Right cardiac atrium (tissue), 5 donors: ENCODE measurements around the gene APOBEC3A. TPM values are rescaled to one million over a fixed set of nuclear protein-coding genes. Genes with fewer than 3 reads are reported as not detected.
"Not testable (repeated sequence)": the region's sequence is repeated elsewhere in the genome, so short reads cannot be mapped to it uniquely, and the experiment has no call there.

Experiments
- ATAC-seq, 2 donors: fragments of 200-7000 bp; cut with Tn5 transposase; one replicate each; pipeline versions ENCODE4 v1.8.0 to v1.9.1; 2020; ENCODE audit warnings: moderate library complexity in 2 of 2, mild to moderate bottlenecking in 1 of 2
- DNase-seq, 3 donors: peaks; one replicate each; pipeline ENCODE4 v3.0.0-alpha.2; 2020
- H3K27ac ChIP-seq: one replicate; pipeline ENCODE4 v1.5.1; 2013; ENCODE audit warnings: mild to moderate bottlenecking, low read length, control low read depth, moderate library complexity
- H3K27me3 ChIP-seq: one replicate; pipeline ENCODE4 v1.6.1; 2013; ENCODE audit not compliant: control insufficient read depth, insufficient read depth
- H3K4me1 ChIP-seq: one replicate; pipeline ENCODE4 v1.6.1; 2013; ENCODE audit warnings: low read length; ENCODE audit not compliant: control insufficient read depth, insufficient read depth
- H3K4me3 ChIP-seq: one replicate; pipeline ENCODE4 v1.5.1; 2013; ENCODE audit warnings: low read length, control low read depth
- H3K9me3 ChIP-seq: one replicate; pipeline ENCODE4 v1.6.1; 2013; ENCODE audit warnings: low read length; ENCODE audit not compliant: control insufficient read depth
- WGBS: extraction: QIAGEN DNeasy Blood & Tissue Kit; methylation state at CpG from one replicate; pipeline ENCODE4 v1.1.7; 2013; 5-methylcytosine and 5-hydroxymethylcytosine counted together
- intact Hi-C, 4 donors: fragments of 100-400 bp; cut with DNase I; formaldehyde crosslinking; loops; one replicate each; pipeline versions ENCODE4 v1.11.0 to v1.14.0; 2022 to 2023
- polyA plus RNA-seq: library from polyadenylated mRNA; stranded (reverse); fragments of 200-250 nt; gene quantifications from one replicate; pipeline ENCODE4 v1.2.3, GENCODE V29; 2013
- total RNA-seq, 4 donors: library from RNA; stranded (reverse); fragmentation: NEBNext Ultra II Directional; extraction: Animal tissue kit (Norgen Biotek cat#: 25700); gene quantifications; one replicate each; pipeline ENCODE4 v1.2.1, GENCODE V29; 2021
- donor health status: healthy with polysubstance abuse.
- donor health status: DM: no; HTN: yes; CAD: no.
- donor health status: DM: no; HTN: no; CAD: no.
- donor health status: DM: no; HTN: yes; CAD: no; lungs with severe emphysema.
- donor health status: DM: yes; HTN: yes; CAD: no.

APOBEC3A gene
- total and polyA plus RNA-seq, 5 donors, result 0.14 to 0.94 (median 0.58) TPM

DNA sequence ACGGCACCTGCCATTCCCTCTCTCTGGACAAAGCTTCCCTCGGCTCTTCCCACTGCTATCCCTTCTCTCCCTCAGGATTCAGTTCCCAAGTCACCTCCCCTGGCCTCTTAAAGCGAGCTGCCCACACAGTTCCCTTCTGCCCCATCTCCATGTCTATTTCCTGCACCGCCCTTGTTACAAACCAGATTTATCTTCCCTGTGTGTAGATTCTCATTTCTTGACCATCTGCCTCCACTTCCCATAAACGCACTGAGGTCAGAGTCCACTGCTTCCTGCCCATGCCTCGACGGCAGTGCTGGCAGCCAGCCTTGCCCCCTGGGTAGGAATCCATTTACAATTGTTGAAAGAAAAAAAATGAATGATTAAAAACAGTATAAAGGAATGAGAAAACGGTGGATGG lies 13.1 kb downstream of the APOBEC3A start:
- DNase-seq (no peak), ATAC-seq (no peak)
- no peaks in the 10 kb centered on the region for H3K9me3 ChIP-seq
- no peak overlapping the region for H3K27ac ChIP-seq
- H3K4me1 ChIP-seq, result no peaks in the 10 kb centered on the region
- WGBS, result 32% methylated on average over 8 of the region's 8 CpGs
- no peak overlapping the region for H3K4me3 ChIP-seq
- intact Hi-C loops, result no loop called here
- H3K27me3 ChIP-seq, result no peaks in the 10 kb centered on the region

- WGBS, result 80% methylated on average over 5 of the region's 5 CpGs
- intact Hi-C loops, result no loop called here
- DNase-seq (peak in 1 of 3 donors; percentile 41), ATAC-seq (no peak)
- Histone ChIP-seq H3K27me3 (no peaks in the 10 kb centered on the region), H3K4me3 (no peak overlapping the region), H3K27ac (no peak overlapping the region), H3K4me1 (no peaks in the 10 kb centered on the region), H3K9me3 (no peaks in the 10 kb centered on the region)
These were observed 13.8 kb downstream of the APOBEC3A start for GRCh38 chr22:38971202-38971601.

GRCh38 chr22:38971791-38972190 lies 14.4 kb downstream of the APOBEC3A start:
- Histone ChIP-seq H3K9me3 (no peaks in the 10 kb centered on the region), H3K27ac (no peak overlapping the region), H3K4me1 (no peaks in the 10 kb centered on the region), H3K4me3 (no peak overlapping the region), H3K27me3 (no peaks in the 10 kb centered on the region)
- 85% methylated on average over 3 of the region's 3 CpGs for WGBS
- intact Hi-C loops, result no loop called here
- DNase-seq (no peak), ATAC-seq (no peak)

- H3K9me3 ChIP-seq, result no peaks in the 10 kb centered on the region
- H3K4me1 ChIP-seq, result no peaks in the 10 kb centered on the region
- no peaks in the 10 kb centered on the region for H3K27me3 ChIP-seq
- no peak overlapping the region for H3K4me3 ChIP-seq
- ATAC-seq (no peak), DNase-seq (peak in 1 of 3 donors; percentile 6)
- WGBS, result 78% methylated on average over 5 of the region's 5 CpGs
- intact Hi-C loops, result no loop called here
- H3K27ac ChIP-seq, result no peak overlapping the region
These were observed 15.1 kb downstream of the APOBEC3A start for GRCh38 chr22:38972558-38972957.

GRCh38 chr22:38973289-38974169 lies 16.1 kb downstream of the APOBEC3A start:
- Histone ChIP-seq H3K4me1 (no peaks in the 10 kb centered on the region), H3K27ac (no peak overlapping the region), H3K9me3 (no peaks in the 10 kb centered on the region), H3K4me3 (no peak overlapping the region), H3K27me3 (no peaks in the 10 kb centered on the region)
- DNase-seq, result no peak
- peak in 1 of 2 donors; percentile 58 for ATAC-seq
- intact Hi-C loops, result no loop called here
- 48% methylated on average over 15 of the region's 15 CpGs for WGBS

- Histone ChIP-seq H3K27me3 (no peaks in the 10 kb centered on the region), H3K4me3 (no peak overlapping the region), H3K27ac (no peak overlapping the region), H3K9me3 (no peaks in the 10 kb centered on the region), H3K4me1 (no peaks in the 10 kb centered on the region)
- DNase-seq, result no peak
- 76% methylated on average over 18 of the region's 18 CpGs for WGBS
- no peak for ATAC-seq
- intact Hi-C loops, result no loop called here
These were observed 16.9 kb downstream of the APOBEC3A start for GRCh38 chr22:38974170-38974825.

DNA sequence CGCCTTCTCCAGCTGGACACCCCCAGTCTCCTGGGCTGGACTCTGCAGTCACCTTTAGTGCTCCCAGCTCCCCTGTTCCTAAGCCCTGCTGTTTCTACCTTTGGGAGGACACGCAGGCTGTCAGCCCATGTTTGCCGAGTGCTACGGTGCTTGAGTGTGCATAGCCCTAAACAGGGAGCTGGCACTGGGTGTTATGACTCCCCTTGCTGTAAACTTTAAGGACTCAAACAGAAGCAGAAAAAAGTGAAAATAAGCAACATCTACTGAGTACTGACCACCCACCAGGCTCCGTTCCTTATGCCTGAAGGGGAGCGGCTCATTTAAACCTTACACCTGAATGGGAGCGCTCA lies 17.4 kb downstream of the APOBEC3A start:
- no peaks in the 10 kb centered on the region for H3K27me3 ChIP-seq
- WGBS, result 89% methylated on average over 7 of the region's 7 CpGs
- H3K9me3 ChIP-seq, result no peaks in the 10 kb centered on the region
- no peak for DNase-seq
- no peak for ATAC-seq
- H3K27ac ChIP-seq, result no peak overlapping the region
- intact Hi-C loops, result no loop called here
- H3K4me3 ChIP-seq, result no peak overlapping the region
- no peaks in the 10 kb centered on the region for H3K4me1 ChIP-seq

GRCh38 chr22:38977289-38977688 lies 19.9 kb downstream of the APOBEC3A start:
- H3K4me3 ChIP-seq, H3K4me1 ChIP-seq, H3K27ac ChIP-seq, ATAC-seq, DNase-seq, intact Hi-C loops, H3K27me3 ChIP-seq, H3K9me3 ChIP-seq: not testable (repeated sequence)
- WGBS, result 96% methylated on average over 4 of the region's 4 CpGs

GRCh38 chr22:38980587-38980986 lies 23.2 kb downstream of the APOBEC3A start:
- WGBS, result 81% methylated on average over 10 of the region's 10 CpGs
- H3K27ac ChIP-seq, intact Hi-C loops, ATAC-seq, H3K27me3 ChIP-seq, DNase-seq, H3K4me3 ChIP-seq, H3K9me3 ChIP-seq, H3K4me1 ChIP-seq: not testable (repeated sequence)

DNA sequence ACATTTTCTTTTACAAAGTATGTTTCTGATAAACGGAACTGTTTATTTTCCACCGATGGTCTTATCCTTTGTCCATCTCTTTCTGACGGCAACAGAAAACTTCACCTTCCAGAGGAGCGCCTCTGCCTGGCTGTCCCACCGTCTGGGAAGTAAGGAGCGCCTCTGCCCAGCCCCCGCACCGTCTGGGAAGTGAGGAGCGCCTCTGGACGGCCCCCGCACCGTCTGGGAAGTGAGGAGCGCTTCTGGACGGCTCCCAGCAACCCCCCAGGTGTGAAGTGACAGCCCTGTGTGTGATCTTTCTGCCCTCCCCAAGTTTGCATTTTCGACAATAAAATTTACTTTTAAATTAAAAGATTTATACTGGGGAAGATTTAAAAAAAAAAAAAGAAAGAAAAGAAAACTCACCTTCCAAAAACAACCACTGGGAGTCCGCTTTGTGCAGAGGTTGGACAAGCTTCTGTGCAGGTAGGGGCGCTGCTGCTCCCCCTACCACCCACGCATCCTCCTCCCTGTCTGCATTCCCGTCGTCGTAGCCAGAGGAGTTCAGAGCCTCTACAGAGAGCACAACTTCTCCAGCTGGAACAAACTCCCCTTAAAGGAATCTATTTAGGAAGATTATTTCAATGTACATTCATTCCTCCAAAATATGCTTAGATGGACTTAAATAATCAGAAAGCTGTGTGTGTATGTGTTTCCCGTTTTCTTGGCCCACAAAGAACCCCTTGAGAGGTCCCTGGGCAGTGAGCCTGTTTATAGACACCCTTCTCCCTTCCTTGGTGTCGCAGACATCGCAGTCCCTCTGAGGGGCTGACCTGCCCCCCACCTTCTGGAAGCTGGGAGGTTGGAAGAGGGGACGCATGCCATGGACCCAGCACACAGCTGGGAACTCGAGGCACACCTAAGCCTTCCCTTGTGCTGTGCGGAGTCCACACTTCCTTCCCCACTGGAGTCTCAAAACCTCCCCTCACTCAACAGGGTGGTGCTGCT lies 23.9 kb downstream of the APOBEC3A start:
- peak overlapping the region; percentile 52 for H3K4me3 ChIP-seq
- H3K27ac ChIP-seq, result no peak overlapping the region
- no peaks in the 10 kb centered on the region for H3K4me1 ChIP-seq
- 21% methylated on average over 27 of the region's 27 CpGs for WGBS
- H3K9me3 ChIP-seq, result no peaks in the 10 kb centered on the region
- DNase-seq (no peak), ATAC-seq (peak in 1 of 2 donors; percentile 45)
- H3K27me3 ChIP-seq, result no peaks in the 10 kb centered on the region
- intact Hi-C loops, result no loop called here
